ENCODE data around the gene FBXO48.

DNA sequence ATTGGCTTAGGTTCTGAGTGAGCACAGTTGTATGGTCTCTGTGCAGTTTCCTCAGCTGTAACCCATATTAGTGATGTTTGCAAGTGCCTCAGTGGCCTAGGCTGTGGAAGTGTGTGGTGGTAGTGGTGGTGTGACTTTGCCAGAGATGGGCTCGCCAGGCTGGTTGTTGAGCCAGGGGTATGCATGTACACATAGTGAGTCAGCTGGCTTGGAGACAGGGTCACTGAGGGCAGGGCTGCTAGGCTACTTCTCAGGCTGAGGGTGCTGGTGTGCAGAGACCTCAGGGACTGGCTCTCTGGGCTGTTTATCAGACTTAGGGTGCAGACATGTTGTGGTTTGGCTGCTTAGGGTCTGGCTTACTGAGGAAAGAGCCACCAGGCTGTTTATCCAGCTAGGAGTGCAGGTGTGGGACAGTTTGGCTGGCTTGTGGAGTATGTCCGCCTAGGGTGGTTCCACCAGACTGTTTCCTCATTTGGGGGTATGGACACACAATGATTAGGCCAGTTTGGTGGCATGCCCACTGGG, 15.3 kb upstream of the FBXO48 start:
- TF ChIP-seq, protein P1, sequence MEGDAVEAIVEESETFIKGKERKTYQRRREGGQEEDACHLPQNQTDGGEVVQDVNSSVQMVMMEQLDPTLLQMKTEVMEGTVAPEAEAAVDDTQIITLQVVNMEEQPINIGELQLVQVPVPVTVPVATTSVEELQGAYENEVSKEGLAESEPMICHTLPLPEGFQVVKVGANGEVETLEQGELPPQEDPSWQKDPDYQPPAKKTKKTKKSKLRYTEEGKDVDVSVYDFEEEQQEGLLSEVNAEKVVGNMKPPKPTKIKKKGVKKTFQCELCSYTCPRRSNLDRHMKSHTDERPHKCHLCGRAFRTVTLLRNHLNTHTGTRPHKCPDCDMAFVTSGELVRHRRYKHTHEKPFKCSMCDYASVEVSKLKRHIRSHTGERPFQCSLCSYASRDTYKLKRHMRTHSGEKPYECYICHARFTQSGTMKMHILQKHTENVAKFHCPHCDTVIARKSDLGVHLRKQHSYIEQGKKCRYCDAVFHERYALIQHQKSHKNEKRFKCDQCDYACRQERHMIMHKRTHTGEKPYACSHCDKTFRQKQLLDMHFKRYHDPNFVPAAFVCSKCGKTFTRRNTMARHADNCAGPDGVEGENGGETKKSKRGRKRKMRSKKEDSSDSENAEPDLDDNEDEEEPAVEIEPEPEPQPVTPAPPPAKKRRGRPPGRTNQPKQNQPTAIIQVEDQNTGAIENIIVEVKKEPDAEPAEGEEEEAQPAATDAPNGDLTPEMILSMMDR (conservative IDR thresholded peaks at IDR 0.05): no peak
- no peak for TF ChIP-seq ZFX (IDR thresholded peaks at IDR 0.05)

Measured in C4-2B (cell line).